GM15510 (cell line): ENCODE results near the gene AIF1.

Experiments used
- POLR2A ChIP-seq: IDR thresholded peaks from 3 replicates; pipeline ENCODE4 v1.6.1; 2011; ENCODE audit warnings: borderline replicate concordance; ENCODE audit not compliant: insufficient read length; ENCODE audit errors: extremely low read depth

Gene AIF1

GRCh38 chr6:31622684-31623091, 7.7 kb downstream of the AIF1 start:
- TF ChIP-seq POLR2A = no peak

- TF ChIP-seq POLR2A = no peak
Observed at GRCh38 chr6:31624070-31624469, 9.0 kb downstream of the AIF1 start.

GRCh38 chr6:31626952-31627351, 11.9 kb downstream of the AIF1 start:
- no peak for TF ChIP-seq POLR2A

- TF ChIP-seq POLR2A = no peak
Observed at GRCh38 chr6:31627690-31628287, 12.8 kb downstream of the AIF1 start.

- TF ChIP-seq POLR2A = no peak
Observed at GRCh38 chr6:31629014-31629413, 14.0 kb downstream of the AIF1 start.

GRCh38 chr6:31630177-31630934, 15.3 kb downstream of the AIF1 start:
- no peak for TF ChIP-seq POLR2A

- TF ChIP-seq POLR2A = no peak
Observed at GRCh38 chr6:31631209-31631608, 16.2 kb downstream of the AIF1 start.

GRCh38 chr6:31631681-31632278, 16.7 kb downstream of the AIF1 start:
- TF ChIP-seq POLR2A = no peak

GRCh38 chr6:31632279-31632946, 17.4 kb downstream of the AIF1 start:
- TF ChIP-seq POLR2A = no peak

GRCh38 chr6:31633447-31633846, 18.4 kb downstream of the AIF1 start:
- no peak for TF ChIP-seq POLR2A

- TF ChIP-seq POLR2A = no peak
Observed at GRCh38 chr6:31634131-31634530, 19.1 kb downstream of the AIF1 start.

GRCh38 chr6:31634969-31635575, 20.0 kb downstream of the AIF1 start:
- TF ChIP-seq POLR2A = no peak

GRCh38 chr6:31636698-31637596, 21.9 kb downstream of the AIF1 start:
- TF ChIP-seq POLR2A = no peak

- TF ChIP-seq POLR2A = no peak
Observed at GRCh38 chr6:31639043-31639442, 24.0 kb downstream of the AIF1 start.
